Calu3 (cell line): ENCODE results near the gene BID. TPM values are rescaled to one million over a fixed set of nuclear protein-coding genes. Genes with fewer than 3 reads are reported as not detected.

Source experiments
- BruUV-seq: library from RNA; stranded (reverse); fragments of 400-500 nt; replicated peaks from 2 replicates; lab custom pipeline; 2021; lab: Mats Ljungman, UMichigan
- CTCF ChIA-PET: fragments of 300-600 bp; sonication (Branson Sonifier 250); formaldehyde crosslinking; loops from one replicate; lab custom pipeline; 2022; ENCODE audit warnings: antibody characterized with exemption; lab: Charles Lee
- DNase-seq: peaks from one replicate; pipeline ENCODE4 v3.0.0; 2022
- H3K27ac Mint-ChIP-seq: one replicate; pipeline ENCODE4 v1.8.0; 2022; ENCODE audit warnings: mixed read lengths; ENCODE audit not compliant: unreplicated experiment
- H3K27me3 Mint-ChIP-seq: one replicate; pipeline ENCODE4 v1.8.0; 2022; ENCODE audit warnings: mixed read lengths; ENCODE audit not compliant: unreplicated experiment
- H3K36me3 Mint-ChIP-seq: one replicate; pipeline ENCODE4 v1.8.0; 2022; ENCODE audit warnings: mild to moderate bottlenecking, moderate library complexity, mixed read lengths; ENCODE audit not compliant: insufficient read depth, unreplicated experiment
- H3K4me1 Mint-ChIP-seq: one replicate; pipeline ENCODE4 v1.8.0; 2022; ENCODE audit warnings: mild to moderate bottlenecking, low read depth, mixed read lengths; ENCODE audit not compliant: unreplicated experiment
- H3K4me3 Mint-ChIP-seq: one replicate; pipeline ENCODE4 v1.8.0; 2022; ENCODE audit warnings: mild to moderate bottlenecking, low read depth, moderate library complexity, mixed read lengths; ENCODE audit not compliant: unreplicated experiment
- H3K9me3 Mint-ChIP-seq: one replicate; pipeline ENCODE4 v1.8.0; 2022; ENCODE audit warnings: low read depth, mixed read lengths; ENCODE audit not compliant: unreplicated experiment
- CTCF ChIP-seq: fragments of 200-600 bp; IDR thresholded peaks from one replicate; pipeline ENCODE4 v1.8.0; 2022; ENCODE audit warnings: antibody characterized with exemption; ENCODE audit not compliant: unreplicated experiment
- intact Hi-C: fragments of 100-400 bp; cut with micrococcal nuclease; formaldehyde crosslinking; loops from one replicate; pipeline ENCODE4 v1.10.0; 2022; ENCODE audit not compliant: unreplicated experiment
- total RNA-seq: library from RNA; stranded (reverse); gene quantifications from 2 replicates; pipeline ENCODE4 v1.2.3, GENCODE V29; 2022

The BID gene
- total RNA-seq, 1 experiment from 2014 or later: 99.3 TPM

- DNase-seq: no peak
- no peak for TF ChIP-seq CTCF
- intact Hi-C loops: no loop called here
- Mint-ChIP-seq H3K4me1 (no peaks in the 10 kb centered on the region), H3K27me3 (no peaks in the 10 kb centered on the region), H3K36me3 (peaks cover 12% of the 10 kb centered on the region), H3K27ac (no peak overlapping the region), H3K4me3 (no peak overlapping the region), H3K9me3 (no peaks in the 10 kb centered on the region)
- CTCF ChIA-PET: no interaction called here
- no TSS peak for BruUV-seq
These were observed 33.5 kb upstream of the BID start for GRCh38 chr22:17807578-17808410.

GRCh38 chr22:17807086-17807485 is 32.8 kb upstream of the BID start:
- TF ChIP-seq CTCF: no peak
- H3K27me3 Mint-ChIP-seq: no peaks in the 10 kb centered on the region
- H3K9me3 Mint-ChIP-seq: no peaks in the 10 kb centered on the region
- peaks cover 12% of the 10 kb centered on the region for H3K36me3 Mint-ChIP-seq
- CTCF ChIA-PET: no interaction called here
- BruUV-seq: no TSS peak
- H3K4me1 Mint-ChIP-seq: no peaks in the 10 kb centered on the region
- H3K4me3 Mint-ChIP-seq: no peak overlapping the region
- intact Hi-C loops: no loop called here
- DNase-seq: no peak
- no peak overlapping the region for H3K27ac Mint-ChIP-seq

- TF ChIP-seq CTCF: no peak
- Mint-ChIP-seq H3K4me3 (no peak overlapping the region), H3K9me3 (no peaks in the 10 kb centered on the region), H3K27ac (no peak overlapping the region), H3K4me1 (no peaks in the 10 kb centered on the region), H3K36me3 (peaks cover 12% of the 10 kb centered on the region), H3K27me3 (no peaks in the 10 kb centered on the region)
- DNase-seq: no peak
- CTCF ChIA-PET: no interaction called here
- BruUV-seq: no TSS peak
- intact Hi-C loops: no loop called here
These were observed 32.2 kb upstream of the BID start for GRCh38 chr22:17806437-17806836.

- no peaks in the 10 kb centered on the region for H3K9me3 Mint-ChIP-seq
- intact Hi-C loops: no loop called here
- no peaks in the 10 kb centered on the region for H3K27me3 Mint-ChIP-seq
- no peak overlapping the region for H3K27ac Mint-ChIP-seq
- TF ChIP-seq CTCF: no peak
- CTCF ChIA-PET: no interaction called here
- H3K4me1 Mint-ChIP-seq: no peaks in the 10 kb centered on the region
- DNase-seq: no peak
- BruUV-seq: no TSS peak
- H3K4me3 Mint-ChIP-seq: no peak overlapping the region
- H3K36me3 Mint-ChIP-seq: peaks cover 19% of the 10 kb centered on the region
These were observed 30.2 kb upstream of the BID start for GRCh38 chr22:17804331-17805080.
